ENCODE data around the gene HSF2BP.

The HSF2BP gene

DNA sequence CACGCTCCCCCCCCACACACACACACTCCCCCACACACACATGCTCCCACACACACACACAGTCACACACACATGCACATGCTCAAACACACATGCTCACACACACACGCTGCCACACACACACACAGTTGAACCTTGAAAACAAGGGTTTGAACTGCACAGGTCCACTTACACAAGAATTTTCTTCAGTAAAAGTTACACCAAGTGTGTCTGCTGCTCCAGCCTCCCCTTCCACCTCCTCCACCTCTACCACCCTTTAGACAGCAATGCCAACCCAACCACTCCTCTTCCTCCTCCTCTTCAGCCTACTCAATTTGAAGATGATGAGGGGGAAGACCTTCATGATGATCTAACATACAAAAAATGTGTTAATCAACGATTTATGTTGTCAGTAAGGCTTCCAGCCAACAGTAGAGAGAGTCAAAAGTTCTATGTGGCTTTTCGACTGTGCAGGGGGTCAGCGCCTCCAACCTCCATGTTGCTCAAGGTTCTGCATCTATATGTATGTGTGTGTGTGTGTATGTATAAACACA lies 26.8 kb downstream of the HSF2BP start:
- TF ChIP-seq, protein P1, sequence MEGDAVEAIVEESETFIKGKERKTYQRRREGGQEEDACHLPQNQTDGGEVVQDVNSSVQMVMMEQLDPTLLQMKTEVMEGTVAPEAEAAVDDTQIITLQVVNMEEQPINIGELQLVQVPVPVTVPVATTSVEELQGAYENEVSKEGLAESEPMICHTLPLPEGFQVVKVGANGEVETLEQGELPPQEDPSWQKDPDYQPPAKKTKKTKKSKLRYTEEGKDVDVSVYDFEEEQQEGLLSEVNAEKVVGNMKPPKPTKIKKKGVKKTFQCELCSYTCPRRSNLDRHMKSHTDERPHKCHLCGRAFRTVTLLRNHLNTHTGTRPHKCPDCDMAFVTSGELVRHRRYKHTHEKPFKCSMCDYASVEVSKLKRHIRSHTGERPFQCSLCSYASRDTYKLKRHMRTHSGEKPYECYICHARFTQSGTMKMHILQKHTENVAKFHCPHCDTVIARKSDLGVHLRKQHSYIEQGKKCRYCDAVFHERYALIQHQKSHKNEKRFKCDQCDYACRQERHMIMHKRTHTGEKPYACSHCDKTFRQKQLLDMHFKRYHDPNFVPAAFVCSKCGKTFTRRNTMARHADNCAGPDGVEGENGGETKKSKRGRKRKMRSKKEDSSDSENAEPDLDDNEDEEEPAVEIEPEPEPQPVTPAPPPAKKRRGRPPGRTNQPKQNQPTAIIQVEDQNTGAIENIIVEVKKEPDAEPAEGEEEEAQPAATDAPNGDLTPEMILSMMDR (IDR thresholded peaks at IDR 0.05; ENCODE audit: low read depth, low read length, missing control alignments): no peak
- no peak overlapping the region for H3K4me3 ChIP-seq (replicated peaks; ENCODE audit: low read depth, low read length)

DNA sequence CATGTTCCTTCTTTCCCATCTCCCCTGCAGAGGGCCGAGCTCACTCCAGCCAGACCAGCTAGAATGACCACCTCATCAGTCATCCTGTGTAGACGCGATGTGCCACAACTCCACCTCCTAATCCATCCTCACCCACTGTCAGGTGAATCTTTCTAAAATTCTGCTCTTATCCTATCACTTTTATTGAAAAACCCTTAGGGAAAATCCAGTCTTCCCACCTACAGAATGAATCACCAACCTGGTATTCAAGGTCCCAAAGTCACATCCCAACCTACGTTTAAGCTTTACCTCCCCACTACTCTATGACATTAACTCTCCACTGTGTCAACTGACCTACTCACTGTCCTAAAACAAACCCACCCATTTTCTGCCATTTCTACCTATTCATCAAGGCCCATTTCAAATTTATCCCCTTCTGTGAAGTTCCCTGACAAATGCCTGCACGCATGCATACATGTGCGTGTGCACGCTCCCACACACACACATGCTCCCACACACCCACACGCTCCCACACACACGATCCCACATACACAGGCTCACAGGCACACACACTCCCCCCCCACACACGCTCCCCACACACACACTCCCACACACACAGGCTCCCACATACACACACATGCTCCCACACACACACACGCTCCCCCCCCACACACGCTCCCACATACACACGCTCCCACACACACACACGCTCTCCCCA lies 27.7 kb downstream of the HSF2BP start:
- TF ChIP-seq, protein P1 (IDR thresholded peaks at IDR 0.05; ENCODE audit: low read depth, low read length, missing control alignments): no peak
- no peak overlapping the region for H3K4me3 ChIP-seq (replicated peaks; ENCODE audit: low read depth, low read length)
- no peak for DNase-seq (ENCODE audit: extremely low read depth, low read depth)

More for the DNA sequence above, 26.8 kb downstream of the HSF2BP start:
- no peak for DNase-seq (ENCODE audit: extremely low read depth, low read depth)

DNA sequence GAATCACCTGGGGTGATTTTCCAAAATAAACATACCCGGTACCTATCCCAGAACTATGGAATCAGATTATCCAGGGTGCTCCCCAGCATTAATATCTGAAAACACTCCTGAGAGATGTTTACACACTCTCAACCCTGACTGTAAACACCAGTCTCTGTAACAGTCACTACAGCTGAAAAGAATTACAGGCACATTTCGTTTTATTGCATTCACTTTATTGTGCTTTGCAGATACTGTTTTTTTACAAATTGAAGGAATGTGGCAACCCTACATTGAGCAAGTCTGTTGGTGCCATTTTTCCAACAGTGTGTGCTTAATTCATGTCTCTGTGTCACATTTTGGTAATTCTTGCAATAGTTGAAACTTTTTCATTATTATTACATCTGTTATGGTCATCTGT lies 31.8 kb downstream of the HSF2BP start:
- no peak for DNase-seq (ENCODE audit: extremely low read depth, low read depth)
- TF ChIP-seq, protein P1 (IDR thresholded peaks at IDR 0.05; ENCODE audit: low read depth, low read length, missing control alignments): no peak

DNA sequence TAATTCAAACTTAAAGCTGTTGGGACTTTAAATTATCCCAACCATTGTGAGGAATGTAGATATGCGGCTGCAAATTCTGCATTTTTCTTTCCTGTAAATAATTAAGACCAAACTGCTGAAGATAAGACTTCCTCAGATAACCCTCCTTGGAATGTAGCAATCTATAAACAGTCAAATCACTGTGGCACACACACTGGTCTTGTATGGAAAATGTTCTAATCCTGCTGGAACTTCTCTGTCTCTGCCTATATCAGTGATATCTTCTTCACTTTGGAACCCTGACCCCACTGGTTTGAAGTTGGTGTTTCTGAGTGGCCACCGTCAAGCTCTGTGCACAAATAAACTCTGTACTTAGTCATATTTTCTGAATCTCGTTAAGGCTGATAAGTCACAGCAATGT lies 32.9 kb downstream of the HSF2BP start:
- TF ChIP-seq, protein P1 (IDR thresholded peaks at IDR 0.05; ENCODE audit: low read depth, low read length, missing control alignments): no peak
- H3K4me3 ChIP-seq (replicated peaks; ENCODE audit: low read depth, low read length): no peak overlapping the region
- DNase-seq (ENCODE audit: extremely low read depth, low read depth): no peak

More for the DNA sequence above, 31.8 kb downstream of the HSF2BP start:
- no peak overlapping the region for H3K4me3 ChIP-seq (replicated peaks; ENCODE audit: low read depth, low read length)

DNA sequence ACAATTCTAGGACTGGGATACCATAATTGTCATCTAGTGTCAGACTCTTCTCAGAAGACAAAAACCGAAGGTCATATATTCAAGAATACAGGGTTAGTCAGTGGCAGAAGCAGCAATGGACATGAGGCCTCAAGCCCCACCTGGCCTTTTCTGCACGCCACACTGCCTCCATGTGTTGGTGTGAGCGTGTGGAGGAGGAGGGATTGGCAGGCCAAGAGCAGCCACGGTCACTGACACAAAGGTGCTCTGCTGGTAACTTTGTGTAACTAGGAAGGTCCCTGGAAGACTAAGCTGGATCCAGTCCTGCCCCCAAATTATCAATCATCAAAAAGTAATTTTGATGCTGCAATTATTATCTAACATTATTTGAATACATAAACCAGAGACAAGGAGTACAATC lies 34.9 kb downstream of the HSF2BP start:
- H3K4me3 ChIP-seq (replicated peaks; ENCODE audit: low read depth, low read length): no peak overlapping the region
- TF ChIP-seq, protein P1 (IDR thresholded peaks at IDR 0.05; ENCODE audit: low read depth, low read length, missing control alignments): no peak
- no peak for DNase-seq (ENCODE audit: extremely low read depth, low read depth)

DNA sequence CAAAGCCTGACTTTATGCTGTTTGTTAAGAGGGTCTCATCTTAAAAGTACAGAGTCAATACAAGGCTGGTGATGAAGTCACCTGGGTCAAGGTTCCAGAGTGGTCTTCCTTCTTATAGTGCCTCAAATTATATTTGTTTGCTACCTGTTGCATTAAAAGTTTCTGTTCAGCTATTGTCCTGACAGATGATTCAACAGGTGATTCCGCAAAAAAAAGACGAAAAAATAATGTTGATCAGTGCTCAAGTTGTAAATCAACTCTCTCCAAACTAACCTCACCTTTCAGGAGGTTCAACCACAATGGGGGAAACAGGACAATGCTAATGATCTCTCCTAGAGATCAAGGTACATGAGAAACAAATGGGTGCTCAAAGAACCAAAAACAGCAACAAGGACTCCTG lies 35.7 kb downstream of the HSF2BP start:
- no peak for DNase-seq (ENCODE audit: extremely low read depth, low read depth)
- TF ChIP-seq, protein P1 (IDR thresholded peaks at IDR 0.05; ENCODE audit: low read depth, low read length, missing control alignments): no peak

More for the DNA sequence above, 35.7 kb downstream of the HSF2BP start:
- H3K4me3 ChIP-seq (replicated peaks; ENCODE audit: low read depth, low read length): no peak overlapping the region

All from HFF-Myc (cell line).